ENCODE data around the gene PADI3. TPM values are rescaled to one million over a fixed set of nuclear protein-coding genes. Genes with fewer than 3 reads are reported as not detected.

Gene PADI3
- total RNA-seq, 4 donors from 2014 or later: not detected

DNA sequence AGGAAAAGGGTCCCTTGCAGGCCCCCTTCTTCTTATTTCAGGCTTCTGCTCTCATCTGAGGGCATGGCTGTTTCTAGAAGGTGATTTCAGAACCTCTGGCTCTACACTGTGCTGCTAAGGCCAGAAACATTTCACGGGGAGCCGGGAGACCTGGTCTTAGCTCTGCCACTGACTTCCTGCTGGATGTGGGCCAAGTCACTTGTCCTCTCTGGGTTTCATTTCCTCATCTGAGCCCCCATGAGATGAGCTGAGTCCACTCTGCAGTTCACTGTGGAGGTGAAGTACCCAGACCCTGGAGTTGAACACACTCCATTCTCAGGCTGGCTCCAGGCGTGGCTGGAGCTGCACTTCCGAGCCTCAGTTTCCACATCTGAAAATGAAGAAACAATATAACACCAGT lies 41.9 kb upstream of the PADI3 start:
- DNase-seq (ENCODE audit: extremely low spot score): no peak
- no peak overlapping the region for H3K4me3 ChIP-seq
- intact Hi-C loops (cut with DNase I): no loop called here
- H3K9me3 ChIP-seq: no peaks in the 10 kb centered on the region
- peaks cover 0 to 54% (median 0%) of the 10 kb centered on the region in 4 donors for H3K27me3 ChIP-seq
- no peak overlapping the region for H3K27ac ChIP-seq (replicated peaks in 1 of 4)
- no peaks in the 10 kb centered on the region for H3K36me3 ChIP-seq
- no peak for TF ChIP-seq POLR2AphosphoS5 (IDR thresholded peaks at IDR 0.05)
- TF ChIP-seq CTCF (IDR thresholded peaks at IDR 0.05): no peak
- no peak for TF ChIP-seq POLR2A (IDR thresholded peaks at IDR 0.05; ENCODE audit: low read depth)
- TF ChIP-seq EP300 (IDR thresholded peaks at IDR 0.05): no peak
- H3K4me1 ChIP-seq: no peaks in the 10 kb centered on the region
- 36% methylated on average over 4 of the region's 4 CpGs for WGBS

GRCh38 chr1:17207540-17207939 lies 41.4 kb upstream of the PADI3 start:
- DNase-seq (ENCODE audit: extremely low spot score): no peak
- H3K4me3 ChIP-seq: no peak overlapping the region
- intact Hi-C loops (cut with DNase I): no loop called here
- H3K4me1 ChIP-seq: peaks cover 0 to 5% (median 1%) of the 10 kb centered on the region in 4 donors
- H3K27ac ChIP-seq (replicated peaks in 1 of 4): no peak overlapping the region
- H3K9me3 ChIP-seq: no peaks in the 10 kb centered on the region
- 90% methylated on average over 2 of the region's 5 CpGs for WGBS
- H3K27me3 ChIP-seq: peaks cover 0 to 57% (median 0%) of the 10 kb centered on the region in 4 donors
- TF ChIP-seq CTCF (IDR thresholded peaks at IDR 0.05) (no peak), EP300 (IDR thresholded peaks at IDR 0.05) (no peak), POLR2AphosphoS5 (IDR thresholded peaks at IDR 0.05) (no peak), POLR2A (IDR thresholded peaks at IDR 0.05; ENCODE audit: low read depth) (no peak)
- H3K36me3 ChIP-seq: no peaks in the 10 kb centered on the region

GRCh38 chr1:17207966-17208418 lies 40.9 kb upstream of the PADI3 start:
- WGBS: 58% methylated on average over 2 of the region's 2 CpGs
- no peak overlapping the region for H3K27ac ChIP-seq (replicated peaks in 1 of 4)
- H3K4me1 ChIP-seq: peaks cover 0 to 9% (median 5%) of the 10 kb centered on the region in 4 donors
- no peak for DNase-seq (ENCODE audit: extremely low spot score)
- no peaks in the 10 kb centered on the region for H3K36me3 ChIP-seq
- H3K4me3 ChIP-seq: no peak overlapping the region
- no peak for TF ChIP-seq POLR2AphosphoS5 (IDR thresholded peaks at IDR 0.05)
- TF ChIP-seq CTCF (IDR thresholded peaks at IDR 0.05): no peak
- no peak for TF ChIP-seq EP300 (IDR thresholded peaks at IDR 0.05)
- no peak for TF ChIP-seq POLR2A (IDR thresholded peaks at IDR 0.05; ENCODE audit: low read depth)
- H3K27me3 ChIP-seq: peaks cover 0 to 60% (median 0%) of the 10 kb centered on the region in 4 donors
- H3K9me3 ChIP-seq: no peaks in the 10 kb centered on the region
- intact Hi-C loops (cut with DNase I): no loop called here

GRCh38 chr1:17208546-17208945 lies 40.4 kb upstream of the PADI3 start:
- no peak for DNase-seq (ENCODE audit: extremely low spot score)
- Histone ChIP-seq H3K27ac (replicated peaks in 1 of 4) (no peak overlapping the region), H3K9me3 (no peaks in the 10 kb centered on the region), H3K4me3 (no peak overlapping the region), H3K4me1 (peaks cover 0 to 13% (median 6%) of the 10 kb centered on the region in 4 donors), H3K36me3 (no peaks in the 10 kb centered on the region), H3K27me3 (peaks cover 0 to 66% (median 0%) of the 10 kb centered on the region in 4 donors)
- TF ChIP-seq POLR2A (IDR thresholded peaks at IDR 0.05; ENCODE audit: low read depth): no peak
- TF ChIP-seq CTCF (IDR thresholded peaks at IDR 0.05): no peak
- TF ChIP-seq EP300 (IDR thresholded peaks at IDR 0.05): no peak
- TF ChIP-seq POLR2AphosphoS5 (IDR thresholded peaks at IDR 0.05): no peak
- 89% methylated on average over 2 of the region's 3 CpGs for WGBS
- intact Hi-C loops (cut with DNase I): no loop called here

DNA sequence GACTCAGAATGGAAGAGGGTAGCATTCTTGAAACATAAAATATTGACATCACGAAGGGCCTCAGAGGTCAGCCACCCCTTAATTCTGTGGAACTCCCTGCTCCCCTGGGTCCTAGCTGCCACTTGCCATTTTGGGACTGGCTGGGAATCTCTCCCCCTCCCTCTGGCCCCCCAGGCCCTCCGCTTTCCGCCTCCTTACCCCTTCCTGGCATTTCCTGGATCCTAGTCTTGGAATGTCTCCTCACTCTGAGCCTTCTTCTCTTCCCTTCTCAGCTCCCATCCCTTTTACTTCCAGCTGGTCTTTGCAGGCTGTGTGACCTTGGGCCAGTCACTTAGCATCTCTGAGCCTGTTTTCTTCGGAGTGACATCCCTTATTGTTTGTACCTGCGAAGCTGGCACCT lies 39.5 kb upstream of the PADI3 start:
- H3K4me1 ChIP-seq: peaks cover 0 to 13% (median 6%) of the 10 kb centered on the region in 4 donors
- WGBS: 79% methylated on average over 5 of the region's 5 CpGs
- H3K9me3 ChIP-seq: no peaks in the 10 kb centered on the region
- H3K27ac ChIP-seq (replicated peaks in 1 of 4): no peak overlapping the region
- intact Hi-C loops (cut with DNase I): no loop called here
- no peak for DNase-seq (ENCODE audit: extremely low spot score)
- no peaks in the 10 kb centered on the region for H3K36me3 ChIP-seq
- H3K27me3 ChIP-seq: peaks cover 0 to 71% (median 0%) of the 10 kb centered on the region in 4 donors
- H3K4me3 ChIP-seq: no peak overlapping the region
- TF ChIP-seq EP300 (IDR thresholded peaks at IDR 0.05) (no peak), POLR2AphosphoS5 (IDR thresholded peaks at IDR 0.05) (no peak), CTCF (IDR thresholded peaks at IDR 0.05) (no peak), POLR2A (IDR thresholded peaks at IDR 0.05; ENCODE audit: low read depth) (no peak)
